Stimulated activated naive B cell treated with anti-CD40 and anti-IgM and Interleukin-4, amounts not matched to agents 10 μg/mL and 1 μg/mL and 100 μg/mL, for 72 hours (primary cell): ENCODE results near the gene MAPKAP1.
A peak's percentile ranks its signal among the peaks of the same experiment; 100 is the strongest.

ENCODE experiments used
- ATAC-seq, 2 donors: fragments of 150-1000 bp; cut with Tn5 transposase; replicated peaks; 2 replicates each; pipeline ENCODE4 v1.10.0; 2021; ENCODE audit warnings: moderate library complexity in 1 of 2
- DNase-seq: peaks from one replicate; pipeline ENCODE4 v3.0.0; 2021
- H3K27ac Mint-ChIP-seq: one replicate; pipeline ENCODE4 v1.8.0; 2022; ENCODE audit warnings: mild to moderate bottlenecking, mixed read lengths
- H3K27me3 Mint-ChIP-seq, 2 donors: one replicate each; pipeline ENCODE4 v1.8.0; 2022; ENCODE audit warnings: mixed read lengths in 2 of 2
- H3K36me3 Mint-ChIP-seq, 2 donors: one replicate each; pipeline ENCODE4 v1.8.0; 2022; ENCODE audit warnings: mixed read lengths in 2 of 2, mild to moderate bottlenecking in 1 of 2
- H3K4me1 Mint-ChIP-seq, 2 donors: one replicate each; pipeline ENCODE4 v1.8.0; 2022; ENCODE audit warnings: mixed read lengths in 2 of 2, mild to moderate bottlenecking in 1 of 2
- H3K4me3 Mint-ChIP-seq, 2 donors: one replicate each; pipeline ENCODE4 v1.8.0; 2022; ENCODE audit warnings: mild to moderate bottlenecking in 2 of 2, mixed read lengths in 2 of 2, moderate library complexity in 1 of 2
- H3K9me3 Mint-ChIP-seq, 2 donors: one replicate each; pipeline ENCODE4 v1.8.0; 2022; ENCODE audit warnings: mixed read lengths in 2 of 2, mild to moderate bottlenecking in 1 of 2

The MAPKAP1 gene

GRCh38 chr9:125706651-125707471 lies at the start of gene MAPKAP1:
TSS of gene MAPKAP1 (minus strand) at chr9:125707208. CDS start at chr9:125672574, 34,634 bp downstream.
- no peaks in the 10 kb centered on the region for H3K9me3 Mint-ChIP-seq
- ATAC-seq (peak; percentile 99 to 100), DNase-seq (peak; percentile 92)
- no peaks in the 10 kb centered on the region for H3K27me3 Mint-ChIP-seq
- H3K4me3 Mint-ChIP-seq = peak within 1 kb of the TSS; percentile 90 to 95
- H3K27ac Mint-ChIP-seq = peak within 1 kb of the TSS; percentile 95
- H3K4me1 Mint-ChIP-seq = peaks cover 30 to 48% of the 10 kb centered on the region in 2 donors
- peaks cover 9 to 24% of the 10 kb centered on the region in 2 donors for H3K36me3 Mint-ChIP-seq

GRCh38 chr9:125756518-125756917 lies 49.5 kb upstream of the MAPKAP1 start:
- H3K9me3 Mint-ChIP-seq = no peaks in the 10 kb centered on the region
- ATAC-seq = no peak
- H3K27ac Mint-ChIP-seq = no peak overlapping the region
- H3K36me3 Mint-ChIP-seq = peaks cover 11 to 12% of the 10 kb centered on the region in 2 donors
- no peak overlapping the region for H3K4me3 Mint-ChIP-seq
- no peak for DNase-seq
- H3K4me1 Mint-ChIP-seq = peaks cover 12 to 24% of the 10 kb centered on the region in 2 donors
- no peaks in the 10 kb centered on the region for H3K27me3 Mint-ChIP-seq

- Mint-ChIP-seq H3K27ac (no peak overlapping the region), H3K4me3 (no peak overlapping the region), H3K9me3 (no peaks in the 10 kb centered on the region), H3K36me3 (peaks cover 15 to 16% of the 10 kb centered on the region in 2 donors), H3K27me3 (no peaks in the 10 kb centered on the region), H3K4me1 (peaks cover 15 to 30% of the 10 kb centered on the region in 2 donors)
- DNase-seq (no peak), ATAC-seq (no peak)
Observed at GRCh38 chr9:125755340-125755739, 48.3 kb upstream of the MAPKAP1 start.

GRCh38 chr9:125754096-125754495 lies 47.1 kb upstream of the MAPKAP1 start:
- DNase-seq (no peak), ATAC-seq (no peak)
- Mint-ChIP-seq H3K4me3 (no peak overlapping the region), H3K27me3 (no peaks in the 10 kb centered on the region), H3K27ac (no peak overlapping the region), H3K36me3 (peaks cover 19% of the 10 kb centered on the region in 2 donors), H3K4me1 (peaks cover 13 to 33% of the 10 kb centered on the region in 2 donors), H3K9me3 (no peaks in the 10 kb centered on the region)

- H3K4me1 Mint-ChIP-seq = peaks cover 16 to 33% of the 10 kb centered on the region in 2 donors
- ATAC-seq (no peak), DNase-seq (no peak)
- H3K9me3 Mint-ChIP-seq = no peaks in the 10 kb centered on the region
- no peaks in the 10 kb centered on the region for H3K27me3 Mint-ChIP-seq
- H3K4me3 Mint-ChIP-seq = no peak overlapping the region
- H3K36me3 Mint-ChIP-seq = peaks cover 19 to 27% of the 10 kb centered on the region in 2 donors
- H3K27ac Mint-ChIP-seq = no peak overlapping the region
Observed at GRCh38 chr9:125752070-125752628, 45.1 kb upstream of the MAPKAP1 start.

GRCh38 chr9:125750627-125751011 lies 43.6 kb upstream of the MAPKAP1 start:
- Mint-ChIP-seq H3K9me3 (no peaks in the 10 kb centered on the region), H3K4me3 (peak overlapping the region in 1 of 2 donors; percentile 55), H3K36me3 (peaks cover 12 to 20% of the 10 kb centered on the region in 2 donors), H3K4me1 (peaks cover 23 to 34% of the 10 kb centered on the region in 2 donors), H3K27ac (no peak overlapping the region), H3K27me3 (no peaks in the 10 kb centered on the region)
- DNase-seq = no peak
- ATAC-seq = no peak

GRCh38 chr9:125749951-125750626 lies 43.1 kb upstream of the MAPKAP1 start:
- Mint-ChIP-seq H3K9me3 (no peaks in the 10 kb centered on the region), H3K4me3 (no peak overlapping the region), H3K27ac (no peak overlapping the region), H3K27me3 (no peaks in the 10 kb centered on the region), H3K36me3 (peaks cover 9 to 20% of the 10 kb centered on the region in 2 donors), H3K4me1 (peaks cover 24 to 39% of the 10 kb centered on the region in 2 donors)
- ATAC-seq (no peak), DNase-seq (no peak)

GRCh38 chr9:125749287-125749935 lies 42.4 kb upstream of the MAPKAP1 start:
- Mint-ChIP-seq H3K4me3 (peak overlapping the region; percentile 53 to 88), H3K27ac (no peak overlapping the region), H3K9me3 (no peaks in the 10 kb centered on the region), H3K4me1 (peaks cover 26 to 44% of the 10 kb centered on the region in 2 donors), H3K36me3 (peaks cover 9 to 20% of the 10 kb centered on the region in 2 donors), H3K27me3 (no peaks in the 10 kb centered on the region)
- DNase-seq (no peak), ATAC-seq (no peak)

- Mint-ChIP-seq H3K36me3 (peaks cover 9 to 20% of the 10 kb centered on the region in 2 donors), H3K27me3 (no peaks in the 10 kb centered on the region), H3K9me3 (no peaks in the 10 kb centered on the region), H3K27ac (peak overlapping the region; percentile 91), H3K4me3 (peak overlapping the region; percentile 86 to 88), H3K4me1 (peaks cover 30 to 48% of the 10 kb centered on the region in 2 donors)
- no peak for ATAC-seq
- DNase-seq = no peak
Observed at GRCh38 chr9:125748446-125749099, 41.6 kb upstream of the MAPKAP1 start.

GRCh38 chr9:125747765-125748445 lies 40.9 kb upstream of the MAPKAP1 start:
- ATAC-seq = no peak
- H3K4me1 Mint-ChIP-seq = peaks cover 34 to 54% of the 10 kb centered on the region in 2 donors
- DNase-seq = peak; percentile 14
- no peaks in the 10 kb centered on the region for H3K9me3 Mint-ChIP-seq
- H3K27ac Mint-ChIP-seq = peak overlapping the region; percentile 91
- H3K27me3 Mint-ChIP-seq = no peaks in the 10 kb centered on the region
- peak overlapping the region; percentile 86 to 89 for H3K4me3 Mint-ChIP-seq
- peaks cover 9 to 20% of the 10 kb centered on the region in 2 donors for H3K36me3 Mint-ChIP-seq

- H3K27me3 Mint-ChIP-seq = no peaks in the 10 kb centered on the region
- H3K27ac Mint-ChIP-seq = peak within 1 kb of the TSS; percentile 99
- H3K36me3 Mint-ChIP-seq = peaks cover 9 to 19% of the 10 kb centered on the region in 2 donors
- peak within 1 kb of the TSS; percentile 97 to 98 for H3K4me3 Mint-ChIP-seq
- H3K4me1 Mint-ChIP-seq = peaks cover 35 to 54% of the 10 kb centered on the region in 2 donors
- ATAC-seq (peak; percentile 8 to 10), DNase-seq (peak; percentile 33)
- H3K9me3 Mint-ChIP-seq = no peaks in the 10 kb centered on the region
Observed at GRCh38 chr9:125747053-125747764, 40.2 kb upstream of the MAPKAP1 start, which contains the start of gene PBX3. TSS of gene PBX3 (plus strand) at chr9:125747373.

GRCh38 chr9:125746774-125747052 lies 39.7 kb upstream of the MAPKAP1 start:
- DNase-seq (no peak), ATAC-seq (no peak)
- Mint-ChIP-seq H3K4me1 (peaks cover 35 to 54% of the 10 kb centered on the region in 2 donors), H3K36me3 (peaks cover 7 to 16% of the 10 kb centered on the region in 2 donors), H3K9me3 (no peaks in the 10 kb centered on the region), H3K27me3 (no peaks in the 10 kb centered on the region), H3K27ac (no peak overlapping the region), H3K4me3 (peak overlapping the region in 1 of 2 donors; percentile 98)
